Measurements from ENCODE around the gene PRKCE. TPM values are rescaled to one million over a fixed set of nuclear protein-coding genes. Genes with fewer than 3 reads are reported as not detected.
A peak's percentile ranks its signal among the peaks of the same experiment; 100 is the strongest.

Gene PRKCE
- total and polyA plus RNA-seq, 2 donors (not counting 1 experiment from before 2014, with no cell fraction given) = 14.1 to 19.0 TPM

GRCh38 chr2:45765007-45765727 lies 113.7 kb downstream of the PRKCE start:
- no peak overlapping the region for H3K9ac ChIP-seq (ENCODE audit: insufficient read depth, low read length)
- no peak overlapping the region for H3K4me2 ChIP-seq (ENCODE audit: extremely low read depth, insufficient read depth, low read length)
- peaks cover under 1% of the 10 kb centered on the region for H3K4me1 ChIP-seq (ENCODE audit: control insufficient read depth, extremely low read depth, insufficient read depth, low read length)
- no peak for TF ChIP-seq EZH2 (IDR thresholded peaks at IDR 0.05; ENCODE audit: low read length, missing control alignments)
- TF ChIP-seq, protein P1, sequence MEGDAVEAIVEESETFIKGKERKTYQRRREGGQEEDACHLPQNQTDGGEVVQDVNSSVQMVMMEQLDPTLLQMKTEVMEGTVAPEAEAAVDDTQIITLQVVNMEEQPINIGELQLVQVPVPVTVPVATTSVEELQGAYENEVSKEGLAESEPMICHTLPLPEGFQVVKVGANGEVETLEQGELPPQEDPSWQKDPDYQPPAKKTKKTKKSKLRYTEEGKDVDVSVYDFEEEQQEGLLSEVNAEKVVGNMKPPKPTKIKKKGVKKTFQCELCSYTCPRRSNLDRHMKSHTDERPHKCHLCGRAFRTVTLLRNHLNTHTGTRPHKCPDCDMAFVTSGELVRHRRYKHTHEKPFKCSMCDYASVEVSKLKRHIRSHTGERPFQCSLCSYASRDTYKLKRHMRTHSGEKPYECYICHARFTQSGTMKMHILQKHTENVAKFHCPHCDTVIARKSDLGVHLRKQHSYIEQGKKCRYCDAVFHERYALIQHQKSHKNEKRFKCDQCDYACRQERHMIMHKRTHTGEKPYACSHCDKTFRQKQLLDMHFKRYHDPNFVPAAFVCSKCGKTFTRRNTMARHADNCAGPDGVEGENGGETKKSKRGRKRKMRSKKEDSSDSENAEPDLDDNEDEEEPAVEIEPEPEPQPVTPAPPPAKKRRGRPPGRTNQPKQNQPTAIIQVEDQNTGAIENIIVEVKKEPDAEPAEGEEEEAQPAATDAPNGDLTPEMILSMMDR (conservative IDR thresholded peaks at IDR 0.05 in 1 of 2, IDR thresholded peaks at IDR 0.05 in 1 of 2; ENCODE audit: low read depth in 1 of 2, low read length in 2 of 2) = no peak
- no peaks in the 10 kb centered on the region for H3K9me3 ChIP-seq (ENCODE audit: control insufficient read depth, insufficient read depth, low read depth, low read length)
- DNase-seq (ENCODE audit: low read depth in 2 of 2) = no peak
- H3K4me3 ChIP-seq (replicated peaks in 1 of 4; ENCODE audit: control extremely low read depth in 1 of 4, insufficient read depth in 1 of 4, low read depth in 3 of 4, low read length in 4 of 4) = no peak overlapping the region
- no peak overlapping the region for H2AFZ ChIP-seq (ENCODE audit: low read length)
- H3K36me3 ChIP-seq (ENCODE audit: control insufficient read depth, insufficient read depth, low read length) = no peaks in the 10 kb centered on the region
- no peaks in the 10 kb centered on the region for H3K27me3 ChIP-seq (ENCODE audit: control insufficient read depth, insufficient read depth, low read length)
- no peak overlapping the region for H3K27ac ChIP-seq (ENCODE audit: insufficient read depth, low read length)
- H3K79me2 ChIP-seq (ENCODE audit: control insufficient read depth, insufficient read depth, low read length) = no peaks in the 10 kb centered on the region
- no peaks in the 10 kb centered on the region for H4K20me1 ChIP-seq (ENCODE audit: control insufficient read depth, extremely low read depth, insufficient read depth, low read length)

DNA sequence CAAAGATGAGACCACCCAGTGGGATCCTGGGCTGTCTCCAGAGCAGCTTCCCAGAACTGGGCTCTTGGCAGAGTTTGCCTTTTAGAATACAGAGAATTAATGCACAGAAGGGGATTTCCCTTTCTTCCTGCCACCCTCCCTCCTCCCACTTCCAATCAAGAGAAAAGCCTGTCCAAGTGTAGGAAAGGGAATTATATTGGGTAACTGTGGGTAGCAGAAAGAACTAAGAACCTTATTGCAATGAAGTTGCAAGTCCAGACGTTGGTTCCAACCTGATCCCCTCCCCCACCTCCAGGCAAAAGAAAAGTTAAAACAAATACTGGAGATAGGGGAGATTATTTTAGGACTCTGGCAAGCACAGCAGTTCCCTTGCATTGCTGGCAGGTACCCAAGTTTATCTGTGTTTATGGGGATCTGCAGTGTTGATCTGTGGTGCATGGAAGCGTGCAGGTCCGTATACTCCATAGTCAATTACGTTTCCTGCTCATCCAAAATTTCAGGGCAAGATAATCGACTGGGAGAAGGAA lies 114.3 kb downstream of the PRKCE start:
- no peaks in the 10 kb centered on the region for H3K36me3 ChIP-seq (ENCODE audit: control insufficient read depth, insufficient read depth, low read length)
- no peak overlapping the region for H3K27ac ChIP-seq (ENCODE audit: insufficient read depth, low read length)
- DNase-seq (ENCODE audit: low read depth in 2 of 2) = peak in 1 of 2 donors; percentile 73
- no peak overlapping the region for H2AFZ ChIP-seq (ENCODE audit: low read length)
- no peak overlapping the region for H3K4me3 ChIP-seq (replicated peaks in 1 of 4; ENCODE audit: control extremely low read depth in 1 of 4, insufficient read depth in 1 of 4, low read depth in 3 of 4, low read length in 4 of 4)
- no peaks in the 10 kb centered on the region for H3K27me3 ChIP-seq (ENCODE audit: control insufficient read depth, insufficient read depth, low read length)
- no peak overlapping the region for H3K9ac ChIP-seq (ENCODE audit: insufficient read depth, low read length)
- H3K79me2 ChIP-seq (ENCODE audit: control insufficient read depth, insufficient read depth, low read length) = no peaks in the 10 kb centered on the region
- no peaks in the 10 kb centered on the region for H3K9me3 ChIP-seq (ENCODE audit: control insufficient read depth, insufficient read depth, low read depth, low read length)
- TF ChIP-seq, protein P1 (conservative IDR thresholded peaks at IDR 0.05 in 1 of 2, IDR thresholded peaks at IDR 0.05 in 1 of 2; ENCODE audit: low read depth in 1 of 2, low read length in 2 of 2) = no peak
- TF ChIP-seq EZH2 (IDR thresholded peaks at IDR 0.05; ENCODE audit: low read length, missing control alignments) = no peak
- H3K4me2 ChIP-seq (ENCODE audit: extremely low read depth, insufficient read depth, low read length) = peak overlapping the region; percentile 16
- H3K4me1 ChIP-seq (ENCODE audit: control insufficient read depth, extremely low read depth, insufficient read depth, low read length) = peaks cover 2% of the 10 kb centered on the region
- no peaks in the 10 kb centered on the region for H4K20me1 ChIP-seq (ENCODE audit: control insufficient read depth, extremely low read depth, insufficient read depth, low read length)

- no peak overlapping the region for H3K4me3 ChIP-seq (replicated peaks in 1 of 4; ENCODE audit: control extremely low read depth in 1 of 4, insufficient read depth in 1 of 4, low read depth in 3 of 4, low read length in 4 of 4)
- no peaks in the 10 kb centered on the region for H3K36me3 ChIP-seq (ENCODE audit: control insufficient read depth, insufficient read depth, low read length)
- H2AFZ ChIP-seq (ENCODE audit: low read length) = no peak overlapping the region
- no peak overlapping the region for H3K4me2 ChIP-seq (ENCODE audit: extremely low read depth, insufficient read depth, low read length)
- TF ChIP-seq EZH2 (IDR thresholded peaks at IDR 0.05; ENCODE audit: low read length, missing control alignments) = no peak
- TF ChIP-seq, protein P1 (conservative IDR thresholded peaks at IDR 0.05 in 1 of 2, IDR thresholded peaks at IDR 0.05 in 1 of 2; ENCODE audit: low read depth in 1 of 2, low read length in 2 of 2) = no peak
- no peaks in the 10 kb centered on the region for H3K79me2 ChIP-seq (ENCODE audit: control insufficient read depth, insufficient read depth, low read length)
- H4K20me1 ChIP-seq (ENCODE audit: control insufficient read depth, extremely low read depth, insufficient read depth, low read length) = no peaks in the 10 kb centered on the region
- H3K9ac ChIP-seq (ENCODE audit: insufficient read depth, low read length) = no peak overlapping the region
- peaks cover 7% of the 10 kb centered on the region for H3K4me1 ChIP-seq (ENCODE audit: control insufficient read depth, extremely low read depth, insufficient read depth, low read length)
- DNase-seq (ENCODE audit: low read depth in 2 of 2) = no peak
- H3K9me3 ChIP-seq (ENCODE audit: control insufficient read depth, insufficient read depth, low read depth, low read length) = no peaks in the 10 kb centered on the region
- H3K27me3 ChIP-seq (ENCODE audit: control insufficient read depth, insufficient read depth, low read length) = no peaks in the 10 kb centered on the region
- no peak overlapping the region for H3K27ac ChIP-seq (ENCODE audit: insufficient read depth, low read length)
These were observed 116.7 kb downstream of the PRKCE start for GRCh38 chr2:45768208-45768607.

All from fibroblast of lung (primary cell).